HG03460 (cell line): Measurements from ENCODE around the gene TUBA4B.
A peak's percentile ranks its signal among the peaks of the same experiment; 100 is the strongest.

Source experiments
- ATAC-seq: cut with Tn5 transposase; IDR thresholded peaks from one replicate; pipeline ENCODE4 v1.9.1; 2021; ENCODE audit not compliant: unreplicated experiment

TUBA4B gene

DNA sequence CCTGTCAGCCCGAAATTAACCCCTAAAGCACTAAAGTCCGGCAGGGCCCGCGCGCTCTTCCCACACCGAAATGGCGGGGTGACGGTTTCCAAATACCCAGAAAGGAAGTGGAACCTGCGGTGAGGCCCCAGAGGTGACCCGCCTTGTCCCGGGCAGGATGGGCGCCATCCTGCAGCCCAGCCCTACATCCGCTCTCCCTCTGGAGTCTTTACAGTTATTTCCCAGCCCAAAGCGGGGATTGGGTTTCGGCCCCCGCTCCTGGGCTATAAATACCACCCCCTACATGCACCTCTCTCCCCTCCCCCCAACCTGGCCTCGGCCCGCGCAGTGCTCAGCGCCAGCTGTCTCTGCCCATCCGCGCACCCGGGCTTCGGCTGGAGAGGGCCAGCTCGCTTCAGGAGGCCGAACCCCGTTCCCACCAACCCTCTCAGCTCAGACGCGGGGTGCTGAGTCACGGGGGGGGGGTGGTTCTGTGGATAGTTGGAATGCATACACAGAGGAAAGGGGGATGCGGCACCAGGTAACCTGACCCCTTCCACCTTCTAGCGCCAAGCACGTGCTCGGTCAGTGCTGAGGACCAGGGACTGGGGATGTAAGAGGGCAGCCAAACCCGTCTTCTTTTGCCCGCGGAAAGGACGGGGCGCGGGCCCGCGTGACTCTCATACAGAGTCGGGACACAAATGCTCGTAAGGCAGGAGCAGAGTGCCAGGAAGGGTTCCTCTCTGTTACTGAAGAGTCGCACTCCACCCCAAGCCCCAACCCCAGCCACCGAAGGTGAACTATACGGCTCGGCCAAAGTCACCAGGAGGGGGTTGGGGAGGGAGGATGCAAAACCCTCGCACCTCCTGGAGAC is at the start of gene TUBA4B:
Gene TUBA4B, plus strand, starts transcription at position 344 of the 853 bp plus-strand sequence. Its CDS starts 165 bp downstream, at position 509.
- ATAC-seq = peak; percentile 1

DNA sequence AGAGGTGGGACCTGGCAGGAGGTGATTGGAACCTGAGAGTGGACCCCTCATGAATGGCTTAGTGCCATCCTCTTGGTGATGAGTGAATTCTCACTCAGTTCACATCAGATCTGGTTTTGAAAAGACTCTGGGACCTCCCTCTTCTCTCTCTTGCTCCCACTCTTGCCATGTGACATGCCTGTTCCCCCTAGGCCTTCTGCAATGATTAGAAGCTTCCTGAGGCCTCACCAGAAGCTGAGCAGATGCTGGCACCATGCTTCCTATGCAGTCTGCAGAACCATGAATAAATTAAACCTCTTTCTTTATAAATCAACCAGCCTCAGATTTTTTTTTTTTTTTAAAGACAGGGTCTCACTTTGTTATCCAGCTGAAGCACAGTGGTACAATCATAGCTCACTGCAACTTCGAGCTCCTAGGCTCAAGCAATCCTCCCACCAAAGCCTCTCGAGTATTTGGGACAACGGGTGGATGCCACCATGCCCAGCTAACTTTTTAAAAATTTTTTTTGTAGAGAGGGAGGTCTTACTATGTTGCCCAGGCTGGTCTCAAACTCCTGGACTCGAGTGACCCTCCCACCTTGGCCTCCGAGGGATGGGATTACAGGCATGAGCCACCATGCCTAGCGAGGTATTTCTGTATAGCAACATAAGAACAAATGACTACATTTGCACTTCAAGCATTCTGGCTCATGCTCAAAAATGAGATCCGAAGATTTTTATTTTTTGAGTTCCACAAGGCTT is 48.4 kb upstream of the TUBA4B start:
- ATAC-seq = no peak

DNA sequence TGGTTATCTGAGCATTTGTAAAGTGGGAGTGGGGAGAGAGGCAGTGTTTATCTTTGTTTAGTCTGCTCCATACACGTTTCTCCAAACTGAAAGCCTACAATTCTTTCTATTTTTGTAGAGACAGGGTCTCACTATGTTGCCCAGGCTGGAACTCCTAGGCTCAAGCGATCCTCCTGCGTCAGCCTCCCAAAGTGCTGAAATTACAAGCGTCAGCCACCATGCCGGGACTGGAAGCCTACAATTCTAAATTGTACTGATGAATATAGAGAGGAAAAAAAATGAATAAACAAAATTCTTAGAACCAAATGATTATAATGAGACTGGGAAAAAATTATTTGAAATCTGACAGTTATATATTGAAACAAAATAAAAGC is 47.9 kb upstream of the TUBA4B start:
- no peak for ATAC-seq

DNA sequence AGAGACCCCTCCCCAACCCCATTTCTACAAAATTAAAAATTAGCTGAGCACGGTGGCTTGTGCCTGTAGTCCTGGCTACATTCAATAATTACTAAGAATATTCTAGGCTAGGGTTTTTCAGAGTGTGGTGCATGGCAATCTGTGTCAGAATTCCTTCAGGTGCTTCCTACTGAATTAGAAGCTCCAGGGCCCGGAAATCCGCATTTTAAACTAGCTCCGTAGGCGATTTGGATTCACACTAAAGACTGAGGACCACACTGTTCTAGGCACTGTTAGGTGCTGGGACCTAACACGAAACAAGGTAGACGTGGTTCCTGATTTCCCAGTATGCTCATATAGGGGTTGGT is 47.1 kb upstream of the TUBA4B start:
- ATAC-seq = no peak

DNA sequence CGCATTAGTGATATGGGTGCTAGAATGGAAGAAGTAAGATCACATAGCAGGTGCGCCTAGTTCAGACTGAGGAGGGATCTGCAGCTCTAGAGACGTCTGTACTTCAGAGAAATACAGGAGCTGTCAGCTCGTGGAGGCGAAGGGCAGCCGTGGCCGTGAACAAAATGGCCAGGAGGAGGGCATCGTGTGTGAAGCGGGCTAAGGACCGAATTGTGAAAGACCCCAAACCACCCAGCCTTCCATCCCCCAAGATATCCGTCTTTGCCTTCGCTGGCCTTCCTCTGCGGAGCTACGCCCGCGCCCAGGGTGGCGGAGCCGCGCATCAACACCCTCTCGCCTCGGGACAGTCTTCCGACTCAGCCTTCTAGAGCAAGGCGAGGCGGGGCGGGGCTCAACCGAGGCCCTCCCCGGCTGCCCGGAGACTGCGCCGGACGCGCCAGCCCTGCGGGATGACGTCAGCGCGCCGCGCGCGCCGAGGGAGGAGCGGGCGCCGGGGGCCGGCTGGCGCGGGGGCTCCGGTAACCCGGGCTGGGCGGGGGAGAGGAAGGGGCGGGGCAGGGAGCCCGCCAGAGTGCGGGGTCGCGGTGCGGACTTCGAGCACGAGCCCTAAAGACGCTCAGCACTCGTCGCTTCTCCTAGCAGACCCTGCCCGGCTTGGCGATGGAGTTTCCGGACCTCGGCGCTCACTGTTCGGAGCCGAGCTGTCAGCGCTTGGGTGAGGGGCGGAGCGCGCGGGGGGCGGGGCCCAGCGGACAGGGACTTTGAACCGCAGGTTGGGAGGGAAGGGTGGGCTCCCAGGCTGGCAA is 46.5 kb upstream of the TUBA4B start, which contains the start of gene ZFAND2B:
Gene ZFAND2B, plus strand, starts transcription at position 455 of the 806 bp plus-strand sequence. Its CDS starts 206 bp downstream, at position 661.
- peak; percentile 97 for ATAC-seq

DNA sequence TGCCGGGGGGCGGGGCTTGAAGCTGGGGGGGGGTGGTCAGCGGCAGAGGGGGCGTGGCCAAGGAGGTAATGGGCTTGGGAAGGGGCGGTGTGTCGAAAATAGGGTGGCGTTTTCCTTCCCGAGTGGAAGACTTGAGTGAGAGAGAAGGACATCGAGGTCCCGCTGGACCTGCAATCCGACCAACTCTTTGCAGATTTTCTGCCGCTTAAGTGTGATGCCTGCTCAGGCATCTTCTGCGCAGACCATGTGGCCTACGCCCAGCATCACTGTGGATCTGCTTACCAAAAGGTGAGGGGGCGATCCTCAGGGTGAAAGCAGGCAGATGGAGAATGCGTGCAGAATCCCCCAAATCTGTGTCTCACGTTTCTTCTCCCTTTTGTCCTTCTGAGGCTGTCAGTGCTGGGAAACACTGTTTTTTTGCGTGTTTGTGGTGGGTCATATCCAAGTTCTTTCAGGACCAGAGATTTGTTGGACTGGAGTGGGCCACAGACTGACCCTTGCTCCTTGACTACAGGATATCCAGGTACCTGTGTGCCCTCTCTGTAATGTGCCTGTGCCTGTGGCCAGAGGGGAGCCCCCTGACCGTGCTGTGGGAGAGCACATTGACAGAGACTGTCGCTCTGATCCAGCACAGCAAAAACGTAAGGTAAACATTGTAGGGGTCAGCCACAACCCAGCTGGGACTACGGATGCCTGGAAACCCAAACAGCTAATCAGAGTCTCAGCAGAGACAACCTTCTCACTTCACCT is 45.7 kb upstream of the TUBA4B start:
- ATAC-seq = no peak

DNA sequence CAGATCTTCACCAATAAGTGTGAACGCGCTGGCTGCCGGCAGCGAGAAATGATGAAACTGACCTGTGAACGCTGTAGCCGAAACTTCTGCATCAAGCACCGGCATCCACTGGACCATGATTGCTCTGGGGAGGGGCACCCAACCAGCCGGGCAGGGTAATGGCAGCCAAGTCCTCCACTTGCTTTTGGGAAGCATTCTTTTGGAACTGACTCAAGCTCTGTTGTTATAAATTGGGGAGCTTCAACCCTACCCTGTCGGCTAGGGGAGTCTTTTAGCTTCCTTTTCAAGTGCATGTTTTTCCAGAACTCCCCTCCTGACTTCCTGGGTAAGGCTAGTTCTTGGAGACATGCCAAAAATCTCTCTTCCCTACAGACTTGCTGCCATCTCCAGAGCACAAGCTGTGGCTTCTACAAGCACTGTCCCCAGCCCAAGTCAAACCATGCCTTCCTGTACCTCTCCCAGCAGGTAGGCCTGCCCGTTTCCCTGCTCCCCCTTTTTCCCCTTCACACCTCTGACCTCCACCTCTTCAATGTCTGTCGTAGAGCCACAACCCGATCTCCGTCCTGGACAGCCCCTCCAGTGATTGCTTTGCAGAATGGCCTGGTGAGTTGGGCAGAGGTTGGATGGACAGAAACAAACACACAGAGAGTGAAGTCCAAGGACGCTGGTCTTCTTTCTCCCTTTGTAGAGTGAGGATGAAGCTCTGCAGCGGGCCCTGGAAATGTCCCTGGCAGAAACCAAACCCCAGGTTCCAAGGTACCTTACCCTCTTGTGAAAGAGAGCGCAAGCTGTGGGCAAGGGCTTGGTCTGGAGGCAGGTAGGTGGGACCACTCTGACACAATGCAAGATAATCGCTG is 44.9 kb upstream of the TUBA4B start:
- ATAC-seq = no peak

DNA sequence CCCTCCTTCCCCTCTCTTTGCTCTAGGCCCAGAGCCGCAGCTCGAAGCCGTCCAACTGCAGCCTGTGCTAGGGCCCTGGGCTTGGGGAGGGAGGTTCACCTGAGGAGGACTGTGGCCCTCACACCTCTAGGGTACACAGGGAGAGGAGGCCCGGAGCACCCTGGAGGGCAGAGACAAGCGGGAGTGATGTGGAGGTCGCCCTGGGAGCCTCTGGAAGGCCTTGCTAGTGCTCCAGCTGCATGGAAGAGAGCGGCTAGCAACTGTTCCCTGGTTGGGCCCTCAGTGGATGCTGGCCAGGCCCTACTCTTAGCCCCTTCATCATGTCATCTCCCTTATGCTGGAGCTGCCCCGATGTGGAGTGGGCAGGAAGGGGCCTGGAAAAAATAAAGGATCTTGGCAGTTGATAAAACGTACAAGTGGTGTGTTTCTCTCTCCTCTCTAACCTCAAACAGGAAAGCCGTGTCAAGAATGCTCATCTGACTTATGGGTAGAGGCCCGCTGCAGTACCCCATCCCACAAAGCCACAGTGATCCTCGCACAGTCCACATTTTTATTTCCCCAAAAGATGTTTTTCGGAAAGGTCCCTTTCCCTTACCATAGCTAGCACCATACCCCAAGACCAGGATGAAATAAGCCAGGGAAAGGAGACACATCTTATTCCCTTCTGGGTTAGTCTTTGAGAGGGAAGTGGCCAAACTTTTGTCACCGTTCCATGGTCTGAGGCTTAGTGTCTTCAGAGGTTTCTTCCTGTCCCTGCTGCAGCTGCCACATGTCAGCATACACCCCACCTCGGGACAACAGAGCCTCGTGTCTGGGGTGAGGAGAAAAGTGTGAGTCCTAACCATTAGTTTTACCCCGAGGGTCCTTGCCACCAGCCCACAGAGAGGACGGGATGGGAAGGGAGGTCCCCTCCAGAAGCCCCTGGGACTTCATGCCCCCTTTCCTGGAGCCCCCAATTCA is 43.5 kb upstream of the TUBA4B start:
- no peak for ATAC-seq

DNA sequence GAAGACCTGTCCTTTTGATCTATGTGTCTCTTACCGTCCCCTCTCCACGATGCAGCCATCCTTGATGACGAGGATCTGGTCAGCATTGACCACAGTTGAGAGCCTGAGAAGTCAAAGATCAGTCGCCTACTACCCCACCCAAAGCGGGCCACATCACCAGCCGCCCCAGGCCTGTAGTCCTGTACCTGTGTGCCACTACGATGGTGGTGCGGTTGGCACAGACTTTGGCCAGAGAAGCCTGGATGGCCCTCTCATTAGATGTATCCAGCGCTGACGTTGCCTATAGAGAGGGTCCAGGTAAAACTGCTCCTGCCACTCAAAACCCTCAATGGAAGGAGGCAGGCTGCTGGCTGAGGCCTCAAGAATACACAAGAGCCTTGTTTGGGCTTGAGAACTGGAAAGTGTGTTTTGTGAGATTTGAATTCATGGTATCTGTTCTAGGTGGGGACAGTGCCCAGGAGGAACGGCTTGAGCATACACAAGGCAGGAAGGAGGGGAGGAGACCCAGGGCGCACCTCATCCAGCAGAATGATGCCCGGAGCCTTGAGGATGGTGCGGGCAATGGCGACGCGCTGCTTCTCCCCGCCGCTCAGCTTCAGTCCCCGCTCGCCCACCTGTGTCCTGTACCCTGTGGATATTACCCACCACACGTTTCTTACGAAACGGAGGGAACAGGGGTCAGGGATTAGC is 42.7 kb upstream of the TUBA4B start:
- no peak for ATAC-seq

DNA sequence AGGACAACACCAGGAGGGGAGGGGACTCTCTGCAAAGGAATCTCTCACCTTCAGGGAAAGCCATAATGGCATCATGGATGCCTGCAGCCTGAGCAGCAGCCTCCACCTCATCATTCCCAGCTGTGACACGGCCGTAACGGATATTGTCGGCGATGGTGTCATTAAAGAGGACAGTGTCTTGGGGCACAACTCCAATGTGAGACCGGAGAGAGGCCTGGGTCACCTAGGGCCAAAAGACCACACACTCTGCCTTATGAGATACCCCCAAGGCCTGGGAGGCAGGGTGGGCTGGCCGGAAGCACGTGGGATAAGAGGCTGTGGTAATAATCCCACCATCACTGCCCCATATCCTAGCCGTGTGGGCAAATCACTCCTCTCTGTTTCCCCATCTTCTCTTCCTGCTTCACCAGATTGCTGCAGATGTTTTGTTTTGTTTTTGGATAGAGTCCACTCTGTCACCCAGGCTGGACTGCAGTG is 42.1 kb upstream of the TUBA4B start:
- no peak for ATAC-seq

DNA sequence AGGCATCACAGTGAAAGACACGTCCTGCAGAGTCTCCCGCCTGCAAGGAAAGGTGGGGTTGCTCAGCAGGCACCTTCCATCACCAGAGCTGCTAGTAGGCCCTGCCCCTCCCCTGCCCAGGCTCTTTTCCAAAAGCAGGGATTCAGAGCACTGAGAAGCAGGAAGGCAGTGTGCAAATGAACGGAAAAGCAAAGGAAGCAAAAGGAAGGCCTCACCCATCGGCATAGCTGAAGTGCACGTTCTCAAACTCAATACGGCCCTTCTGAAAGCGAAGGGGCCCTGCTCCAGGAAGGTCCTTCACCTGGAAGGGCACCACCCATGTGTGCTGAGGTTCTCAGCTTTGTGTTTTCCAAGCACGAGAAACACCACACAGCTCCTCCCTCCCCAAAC is 40.0 kb upstream of the TUBA4B start:
- no peak for ATAC-seq

DNA sequence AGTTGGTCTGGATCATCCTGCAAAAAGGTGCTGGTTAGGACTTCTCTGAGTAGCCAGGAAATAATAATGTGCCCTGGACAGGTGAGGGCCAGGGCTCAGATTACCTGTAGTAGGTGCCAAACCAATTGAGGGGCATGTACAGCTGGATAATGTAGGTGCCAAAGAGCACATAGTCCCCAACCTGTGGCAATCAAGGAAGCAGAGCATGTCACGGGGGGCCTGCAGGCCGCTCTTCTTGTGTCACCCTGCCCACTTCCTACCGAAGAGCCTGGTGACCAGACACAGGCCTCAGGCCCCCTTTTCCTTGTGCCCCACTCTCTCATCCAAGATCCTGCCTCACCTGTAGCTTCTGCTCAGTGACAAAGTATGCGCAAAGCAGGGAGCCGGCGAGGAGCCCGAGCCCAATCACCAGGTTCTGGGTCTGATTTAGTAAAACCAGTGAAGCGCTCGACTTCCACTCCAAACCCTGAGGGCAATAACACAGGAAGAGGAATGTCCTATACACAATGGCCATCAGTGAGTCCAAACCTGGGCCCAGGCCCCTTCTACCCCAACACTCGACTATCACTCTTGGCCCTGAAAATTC is 39.5 kb upstream of the TUBA4B start:
- ATAC-seq = no peak

DNA sequence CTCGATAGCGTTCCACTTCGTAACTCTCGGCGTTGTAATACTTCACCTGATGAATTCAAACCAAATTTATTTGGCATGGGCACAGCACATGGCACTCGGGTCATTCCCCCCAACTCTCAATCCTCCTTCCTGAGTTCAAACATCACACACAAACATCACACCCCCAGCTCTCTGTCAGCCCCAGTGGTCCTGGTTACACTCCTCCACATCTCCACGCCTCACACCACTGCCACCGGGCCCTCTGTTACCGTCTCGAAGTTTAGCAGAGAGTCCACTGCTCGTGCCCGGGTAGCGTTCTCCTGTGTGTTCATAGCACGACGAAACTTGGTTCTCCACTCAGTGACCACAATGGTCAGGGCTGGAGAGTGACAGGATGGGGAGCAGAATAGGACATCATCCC is 38.9 kb upstream of the TUBA4B start:
- ATAC-seq = no peak

DNA sequence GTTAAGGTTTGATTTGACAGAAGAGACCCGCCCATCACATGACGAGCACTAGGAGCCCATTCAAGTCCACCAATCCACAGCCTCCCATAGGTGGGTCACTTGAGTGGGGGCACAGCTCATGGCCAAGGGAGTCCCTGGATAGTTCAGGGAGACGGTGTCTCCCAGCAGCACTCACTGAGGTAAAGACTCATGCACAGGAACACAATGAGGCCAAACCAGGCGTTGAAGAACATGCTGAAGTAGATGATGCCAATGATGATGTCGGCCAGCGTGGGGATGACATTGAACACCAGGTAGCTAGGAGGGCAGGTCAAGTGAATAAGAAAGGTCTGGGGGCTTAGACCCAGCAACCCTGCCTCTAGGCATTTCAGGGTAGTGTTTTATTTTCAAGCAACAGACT is 38.3 kb upstream of the TUBA4B start:
- ATAC-seq = no peak

DNA sequence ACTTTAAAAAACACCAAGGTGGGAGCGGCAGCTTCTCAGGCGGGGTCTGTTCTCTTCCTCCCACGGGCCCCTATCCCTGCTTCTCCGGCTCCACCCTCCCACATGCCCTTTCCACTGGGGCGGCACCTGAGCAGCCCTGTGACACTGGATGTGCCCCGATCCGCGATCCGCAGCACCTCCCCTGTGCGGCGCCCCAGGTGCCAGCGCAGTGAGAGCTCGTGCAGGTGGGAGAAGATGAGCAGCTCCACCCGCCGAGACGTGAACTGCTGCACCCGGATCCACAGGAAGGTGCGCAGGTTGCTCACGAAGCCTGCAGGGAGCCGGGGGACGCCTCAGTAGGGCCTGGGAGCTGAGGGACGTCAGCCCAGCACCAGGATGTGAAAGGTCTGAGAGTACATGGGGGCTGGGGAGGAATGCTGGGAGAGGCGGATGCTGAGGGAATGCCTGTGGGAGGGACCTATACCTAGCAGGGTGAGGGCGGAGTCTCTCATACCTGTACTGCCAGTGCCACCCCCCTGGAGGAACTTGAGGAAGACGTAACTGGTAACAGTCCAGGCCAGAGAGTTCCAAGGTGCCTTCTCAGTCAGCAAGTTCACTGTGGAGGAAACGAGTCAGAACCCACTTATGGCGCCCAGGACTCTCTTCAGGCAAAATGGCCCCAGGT is 37.0 kb upstream of the TUBA4B start:
- no peak for ATAC-seq

DNA sequence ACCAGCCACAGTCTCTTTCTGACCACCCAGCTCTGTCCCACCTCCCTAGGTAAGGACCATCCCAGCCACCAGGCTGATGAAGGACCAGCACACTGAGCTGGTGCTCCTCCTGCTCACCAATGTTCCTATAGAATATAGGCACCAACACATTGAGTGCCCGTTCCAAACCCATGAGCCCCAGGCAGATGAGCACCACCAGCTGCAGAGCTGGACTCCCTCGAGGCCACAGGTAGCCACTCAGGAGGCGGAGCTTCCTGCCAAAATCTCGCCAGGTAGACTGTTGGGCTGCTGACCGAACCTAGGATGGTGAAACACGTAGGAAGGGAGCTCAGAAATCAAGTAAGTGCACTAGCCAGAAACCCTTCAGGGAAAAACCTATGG is 36.5 kb upstream of the TUBA4B start:
- no peak for ATAC-seq

DNA sequence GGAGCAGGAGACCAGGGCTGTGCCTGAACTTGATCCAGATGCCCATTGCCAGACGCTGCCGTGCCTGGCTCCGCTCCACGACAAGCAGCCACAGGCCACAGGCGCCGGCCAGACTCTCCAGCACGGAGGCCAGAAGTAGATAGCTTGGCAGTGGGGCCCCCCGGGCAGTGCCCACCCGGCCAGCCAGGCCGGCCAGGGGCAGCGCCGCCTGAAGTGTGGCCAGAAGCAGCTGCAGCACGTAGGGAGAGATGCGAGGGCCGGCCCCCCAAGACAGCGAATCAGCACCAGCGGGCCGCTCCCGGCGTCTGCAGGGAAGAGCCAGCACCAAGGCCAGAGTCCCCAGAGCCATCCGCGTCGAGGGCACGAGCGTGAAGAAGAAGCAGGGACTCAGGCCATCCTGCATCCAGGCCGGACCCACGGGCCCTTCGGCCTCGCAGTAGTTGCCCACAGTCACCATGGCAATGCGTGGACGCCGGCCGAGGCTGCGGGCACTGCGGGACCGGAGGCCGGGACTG is 34.8 kb upstream of the TUBA4B start:
- peak; percentile 26 for ATAC-seq
